Measurements from ENCODE around the gene CLEC16A. TPM values are rescaled to one million over a fixed set of nuclear protein-coding genes. Genes with fewer than 3 reads are reported as not detected.

The CLEC16A gene
- total and polyA plus RNA-seq, 5 donors from 2014 or later = 11.8 to 38.9 (median 12.3) TPM

GRCh38 chr16:11187522-11188023, 243.2 kb downstream of the CLEC16A start:
- no peak for DNase-seq
- Mint-ChIP-seq H3K4me3 (no peak overlapping the region), H3K9me3 (no peaks in the 10 kb centered on the region)

GRCh38 chr16:11188801-11189740, 244.7 kb downstream of the CLEC16A start:
- H3K4me1 Mint-ChIP-seq = peaks cover 0 to 2% (median 0%) of the 10 kb centered on the region in 4 donors
- no peaks in the 10 kb centered on the region for H3K27me3 Mint-ChIP-seq
- Histone ChIP-seq H3K4me3 (ENCODE audit: low read depth, low read length) (no peak overlapping the region), H3K27ac (ENCODE audit: insufficient read depth, low read length, poor library complexity, severe bottlenecking) (no peak overlapping the region), H3K4me1 (ENCODE audit: control insufficient read depth, insufficient read depth, low read length, poor library complexity, severe bottlenecking) (no peaks in the 10 kb centered on the region), H3K27me3 (ENCODE audit: control insufficient read depth, insufficient read depth, low read length) (no peaks in the 10 kb centered on the region), H3K36me3 (ENCODE audit: control insufficient read depth, insufficient read depth, low read length) (no peaks in the 10 kb centered on the region), H3K9me3 (ENCODE audit: control insufficient read depth in 2 of 2, low read length in 2 of 2) (no peaks in the 10 kb centered on the region)
- H3K4me3 Mint-ChIP-seq = no peak overlapping the region
- no peaks in the 10 kb centered on the region for H3K36me3 Mint-ChIP-seq
- DNase-seq (no peak), ATAC-seq (ENCODE audit: low read depth in 2 of 2) (no peak)
- H3K27ac Mint-ChIP-seq = peak overlapping the region in 1 of 3 donors; percentile 42
- H3K9me3 Mint-ChIP-seq = no peaks in the 10 kb centered on the region

More at GRCh38 chr16:11187522-11188023, 243.2 kb downstream of the CLEC16A start:
- Histone ChIP-seq H3K4me1 (ENCODE audit: control insufficient read depth, insufficient read depth, low read length, poor library complexity, severe bottlenecking) (no peaks in the 10 kb centered on the region), H3K27ac (ENCODE audit: insufficient read depth, low read length, poor library complexity, severe bottlenecking) (no peak overlapping the region), H3K4me3 (ENCODE audit: low read depth, low read length) (no peak overlapping the region), H3K27me3 (ENCODE audit: control insufficient read depth, insufficient read depth, low read length) (no peaks in the 10 kb centered on the region), H3K9me3 (ENCODE audit: control insufficient read depth in 2 of 2, low read length in 2 of 2) (no peaks in the 10 kb centered on the region), H3K36me3 (ENCODE audit: control insufficient read depth, insufficient read depth, low read length) (no peaks in the 10 kb centered on the region)
- no peaks in the 10 kb centered on the region for H3K27me3 Mint-ChIP-seq
- no peaks in the 10 kb centered on the region for H3K4me1 Mint-ChIP-seq
- no peak overlapping the region for H3K27ac Mint-ChIP-seq
- no peaks in the 10 kb centered on the region for H3K36me3 Mint-ChIP-seq
- no peak for ATAC-seq (ENCODE audit: low read depth in 2 of 2)

GRCh38 chr16:11190588-11191560, 246.5 kb downstream of the CLEC16A start:
- H3K4me1 ChIP-seq (ENCODE audit: control insufficient read depth, insufficient read depth, low read length, poor library complexity, severe bottlenecking) = no peaks in the 10 kb centered on the region
- no peak overlapping the region for H3K27ac Mint-ChIP-seq
- H3K36me3 Mint-ChIP-seq = no peaks in the 10 kb centered on the region
- no peak overlapping the region for H3K4me3 ChIP-seq (ENCODE audit: low read depth, low read length)
- no peaks in the 10 kb centered on the region for H3K27me3 ChIP-seq (ENCODE audit: control insufficient read depth, insufficient read depth, low read length)
- no peaks in the 10 kb centered on the region for H3K27me3 Mint-ChIP-seq
- no peaks in the 10 kb centered on the region for H3K9me3 ChIP-seq (ENCODE audit: control insufficient read depth in 2 of 2, low read length in 2 of 2)
- no peaks in the 10 kb centered on the region for H3K36me3 ChIP-seq (ENCODE audit: control insufficient read depth, insufficient read depth, low read length)
- H3K27ac ChIP-seq (ENCODE audit: insufficient read depth, low read length, poor library complexity, severe bottlenecking) = no peak overlapping the region
- DNase-seq = peak in 1 of 3 donors; percentile 36
- H3K4me3 Mint-ChIP-seq = no peak overlapping the region
- ATAC-seq (ENCODE audit: low read depth in 2 of 2) = no peak
- H3K4me1 Mint-ChIP-seq = peaks cover 0 to 4% (median 1%) of the 10 kb centered on the region in 4 donors
- no peaks in the 10 kb centered on the region for H3K9me3 Mint-ChIP-seq

GRCh38 chr16:11191665-11192064, 247.3 kb downstream of the CLEC16A start:
- no peaks in the 10 kb centered on the region for H3K27me3 ChIP-seq (ENCODE audit: control insufficient read depth, insufficient read depth, low read length)
- no peaks in the 10 kb centered on the region for H3K4me1 ChIP-seq (ENCODE audit: control insufficient read depth, insufficient read depth, low read length, poor library complexity, severe bottlenecking)
- no peaks in the 10 kb centered on the region for H3K36me3 Mint-ChIP-seq
- H3K27me3 Mint-ChIP-seq = no peaks in the 10 kb centered on the region
- H3K4me3 ChIP-seq (ENCODE audit: low read depth, low read length) = no peak overlapping the region
- no peaks in the 10 kb centered on the region for H3K9me3 ChIP-seq (ENCODE audit: control insufficient read depth in 2 of 2, low read length in 2 of 2)
- no peak overlapping the region for H3K4me3 Mint-ChIP-seq
- H3K27ac Mint-ChIP-seq = peak overlapping the region in 1 of 3 donors; percentile 78
- H3K36me3 ChIP-seq (ENCODE audit: control insufficient read depth, insufficient read depth, low read length) = no peaks in the 10 kb centered on the region
- DNase-seq (no peak), ATAC-seq (ENCODE audit: low read depth in 2 of 2) (no peak)
- no peaks in the 10 kb centered on the region for H3K9me3 Mint-ChIP-seq
- peaks cover 0 to 4% (median 1%) of the 10 kb centered on the region in 4 donors for H3K4me1 Mint-ChIP-seq
- no peak overlapping the region for H3K27ac ChIP-seq (ENCODE audit: insufficient read depth, low read length, poor library complexity, severe bottlenecking)

GRCh38 chr16:11193494-11193893, 249.1 kb downstream of the CLEC16A start:
- DNase-seq (no peak), ATAC-seq (ENCODE audit: low read depth in 2 of 2) (no peak)
- Histone ChIP-seq H3K27me3 (ENCODE audit: control insufficient read depth, insufficient read depth, low read length) (no peaks in the 10 kb centered on the region), H3K4me3 (ENCODE audit: low read depth, low read length) (no peak overlapping the region), H3K27ac (ENCODE audit: insufficient read depth, low read length, poor library complexity, severe bottlenecking) (no peak overlapping the region), H3K9me3 (ENCODE audit: control insufficient read depth in 2 of 2, low read length in 2 of 2) (no peaks in the 10 kb centered on the region), H3K4me1 (ENCODE audit: control insufficient read depth, insufficient read depth, low read length, poor library complexity, severe bottlenecking) (peaks cover under 1% of the 10 kb centered on the region), H3K36me3 (ENCODE audit: control insufficient read depth, insufficient read depth, low read length) (no peaks in the 10 kb centered on the region)
- Mint-ChIP-seq H3K36me3 (no peaks in the 10 kb centered on the region), H3K9me3 (no peaks in the 10 kb centered on the region), H3K27ac (peak overlapping the region in 2 of 3 donors; percentile 47 to 91), H3K4me1 (peaks cover 0 to 4% (median 1%) of the 10 kb centered on the region in 4 donors), H3K4me3 (no peak overlapping the region), H3K27me3 (no peaks in the 10 kb centered on the region)

GRCh38 chr16:11194913-11195312, 250.5 kb downstream of the CLEC16A start:
- no peak overlapping the region for H3K4me3 Mint-ChIP-seq
- no peaks in the 10 kb centered on the region for H3K27me3 Mint-ChIP-seq
- no peaks in the 10 kb centered on the region for H3K9me3 ChIP-seq (ENCODE audit: control insufficient read depth in 2 of 2, low read length in 2 of 2)
- H3K27ac ChIP-seq (ENCODE audit: insufficient read depth, low read length, poor library complexity, severe bottlenecking) = no peak overlapping the region
- H3K36me3 Mint-ChIP-seq = no peaks in the 10 kb centered on the region
- H3K4me1 Mint-ChIP-seq = peaks cover 0 to 8% (median 2%) of the 10 kb centered on the region in 4 donors
- peaks cover 6% of the 10 kb centered on the region for H3K4me1 ChIP-seq (ENCODE audit: control insufficient read depth, insufficient read depth, low read length, poor library complexity, severe bottlenecking)
- no peak for ATAC-seq (ENCODE audit: low read depth in 2 of 2)
- H3K4me3 ChIP-seq (ENCODE audit: low read depth, low read length) = no peak overlapping the region
- no peaks in the 10 kb centered on the region for H3K9me3 Mint-ChIP-seq
- peak in 1 of 3 donors; percentile 40 for DNase-seq
- H3K27ac Mint-ChIP-seq = peak overlapping the region in 2 of 3 donors; percentile 73 to 83
- no peaks in the 10 kb centered on the region for H3K36me3 ChIP-seq (ENCODE audit: control insufficient read depth, insufficient read depth, low read length)
- no peaks in the 10 kb centered on the region for H3K27me3 ChIP-seq (ENCODE audit: control insufficient read depth, insufficient read depth, low read length)

- Histone ChIP-seq H3K36me3 (ENCODE audit: control insufficient read depth, insufficient read depth, low read length) (no peaks in the 10 kb centered on the region), H3K27me3 (ENCODE audit: control insufficient read depth, insufficient read depth, low read length) (no peaks in the 10 kb centered on the region), H3K27ac (ENCODE audit: insufficient read depth, low read length, poor library complexity, severe bottlenecking) (no peak overlapping the region), H3K4me1 (ENCODE audit: control insufficient read depth, insufficient read depth, low read length, poor library complexity, severe bottlenecking) (peaks cover 6% of the 10 kb centered on the region), H3K4me3 (ENCODE audit: low read depth, low read length) (no peak overlapping the region), H3K9me3 (ENCODE audit: control insufficient read depth in 2 of 2, low read length in 2 of 2) (no peaks in the 10 kb centered on the region)
- ATAC-seq (ENCODE audit: low read depth in 2 of 2) (no peak), DNase-seq (no peak)
- peak overlapping the region in 1 of 3 donors; percentile 23 for H3K27ac Mint-ChIP-seq
- H3K36me3 Mint-ChIP-seq = no peaks in the 10 kb centered on the region
- H3K27me3 Mint-ChIP-seq = no peaks in the 10 kb centered on the region
- H3K9me3 Mint-ChIP-seq = no peaks in the 10 kb centered on the region
- no peak overlapping the region for H3K4me3 Mint-ChIP-seq
- H3K4me1 Mint-ChIP-seq = peaks cover 0 to 8% (median 2%) of the 10 kb centered on the region in 4 donors
These were observed 252.0 kb downstream of the CLEC16A start for GRCh38 chr16:11196286-11196828.
